Measurements from ENCODE around the gene OR4D2.

OR4D2 gene

DNA sequence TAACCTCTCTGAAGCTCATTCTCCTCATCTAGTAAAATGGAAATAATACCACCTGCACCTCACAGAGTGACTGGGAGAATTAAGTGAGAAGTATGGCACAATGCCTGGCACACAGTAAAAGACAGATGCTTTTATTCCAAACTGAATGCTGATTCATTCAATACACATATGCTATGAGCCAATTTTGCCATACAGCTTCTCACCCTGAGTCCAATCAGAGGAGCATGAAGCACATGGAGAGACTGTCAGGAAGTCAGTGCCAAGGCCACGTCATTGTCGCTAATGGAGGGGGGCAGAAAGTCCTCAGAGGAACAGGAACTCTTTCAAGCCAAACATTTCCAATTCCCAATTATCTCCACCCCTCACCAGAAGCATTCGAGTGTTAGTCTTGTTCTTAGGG lies 40.7 kb downstream of the OR4D2 start:
- DNase-seq (ENCODE audit: low read depth in 2 of 3, low spot score in 1 of 3) = no peak

DNA sequence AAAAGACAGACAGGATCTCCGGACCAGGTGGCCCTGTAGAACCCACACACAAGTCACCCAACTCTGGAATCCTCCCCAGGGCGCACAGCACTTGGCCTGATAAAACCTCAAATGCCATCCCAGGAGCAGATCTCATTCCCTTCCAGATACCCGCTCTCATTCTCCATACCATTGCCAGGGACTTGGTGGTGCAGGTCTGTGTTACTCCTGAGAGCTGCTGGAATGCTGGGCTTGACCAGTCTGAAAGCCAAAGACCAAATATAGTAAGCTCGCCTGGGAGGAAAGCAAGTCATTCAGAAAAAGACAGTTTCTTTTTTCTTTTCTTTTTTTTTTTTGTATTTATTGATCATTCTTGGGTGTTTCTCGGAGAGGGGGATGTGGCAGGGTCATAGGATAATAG lies 41.6 kb downstream of the OR4D2 start:
- DNase-seq (ENCODE audit: low read depth in 2 of 3, low spot score in 1 of 3) = no peak

DNA sequence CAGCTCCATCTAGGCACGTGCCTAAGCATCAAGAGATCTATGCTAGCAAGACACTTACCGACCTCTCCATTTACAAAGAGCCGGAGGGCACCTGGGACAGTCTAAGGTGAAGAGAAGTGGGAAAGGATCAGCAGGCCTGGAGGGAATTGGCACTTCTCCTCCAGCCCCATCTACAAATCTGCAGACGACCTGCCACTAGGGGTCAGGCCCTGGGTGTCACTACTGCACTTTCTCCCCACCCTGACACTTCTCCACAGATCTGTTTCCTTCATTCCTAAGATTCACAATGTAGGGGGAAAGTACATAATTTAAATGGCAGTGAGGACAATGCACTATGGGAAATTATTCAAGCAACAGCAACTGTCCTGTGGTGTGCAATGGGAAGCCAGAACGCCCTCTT lies 44.1 kb downstream of the OR4D2 start:
- no peak for DNase-seq (ENCODE audit: low read depth in 2 of 3, low spot score in 1 of 3)

DNA sequence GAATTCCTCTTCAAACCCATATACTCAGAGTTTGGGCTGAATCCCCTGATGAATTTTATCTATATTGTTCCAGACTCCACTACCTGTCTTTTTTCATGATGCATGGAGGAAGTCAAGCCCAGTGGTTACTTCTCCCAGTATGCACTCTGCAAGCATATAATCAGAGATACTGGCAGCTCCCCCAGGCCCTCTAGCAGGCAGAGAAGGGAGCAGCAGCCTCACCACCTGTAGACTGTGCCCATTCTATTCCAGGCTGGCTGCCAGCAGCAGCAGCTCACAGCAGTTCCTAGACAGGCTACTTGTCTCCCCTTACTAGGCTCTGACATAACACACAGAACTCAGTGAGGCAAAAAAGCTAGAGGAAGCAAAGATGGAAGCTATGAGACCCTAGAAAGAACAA lies 48.9 kb downstream of the OR4D2 start:
- DNase-seq (ENCODE audit: low read depth in 2 of 3, low spot score in 1 of 3) = no peak

DNA sequence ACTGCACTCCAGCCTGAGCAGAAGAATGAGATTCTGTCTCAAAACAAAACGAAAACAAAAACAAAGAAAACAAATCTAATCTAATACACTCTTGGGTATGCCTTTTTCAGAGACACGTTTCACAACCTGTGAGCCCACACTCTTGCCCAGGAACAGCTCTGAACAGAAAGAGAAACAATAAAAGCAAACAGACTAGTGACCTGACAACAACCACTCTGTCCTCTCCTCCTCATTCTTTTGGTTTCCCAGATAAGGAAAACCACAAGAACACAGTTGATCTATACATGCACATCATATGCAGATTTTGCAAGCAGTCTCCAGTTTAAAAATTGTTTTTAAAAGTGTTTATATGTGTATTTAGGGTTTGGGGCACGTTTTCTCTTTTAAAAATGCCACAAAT lies 51.0 kb downstream of the OR4D2 start:
- DNase-seq (ENCODE audit: low read depth in 2 of 3, low spot score in 1 of 3) = no peak

DNA sequence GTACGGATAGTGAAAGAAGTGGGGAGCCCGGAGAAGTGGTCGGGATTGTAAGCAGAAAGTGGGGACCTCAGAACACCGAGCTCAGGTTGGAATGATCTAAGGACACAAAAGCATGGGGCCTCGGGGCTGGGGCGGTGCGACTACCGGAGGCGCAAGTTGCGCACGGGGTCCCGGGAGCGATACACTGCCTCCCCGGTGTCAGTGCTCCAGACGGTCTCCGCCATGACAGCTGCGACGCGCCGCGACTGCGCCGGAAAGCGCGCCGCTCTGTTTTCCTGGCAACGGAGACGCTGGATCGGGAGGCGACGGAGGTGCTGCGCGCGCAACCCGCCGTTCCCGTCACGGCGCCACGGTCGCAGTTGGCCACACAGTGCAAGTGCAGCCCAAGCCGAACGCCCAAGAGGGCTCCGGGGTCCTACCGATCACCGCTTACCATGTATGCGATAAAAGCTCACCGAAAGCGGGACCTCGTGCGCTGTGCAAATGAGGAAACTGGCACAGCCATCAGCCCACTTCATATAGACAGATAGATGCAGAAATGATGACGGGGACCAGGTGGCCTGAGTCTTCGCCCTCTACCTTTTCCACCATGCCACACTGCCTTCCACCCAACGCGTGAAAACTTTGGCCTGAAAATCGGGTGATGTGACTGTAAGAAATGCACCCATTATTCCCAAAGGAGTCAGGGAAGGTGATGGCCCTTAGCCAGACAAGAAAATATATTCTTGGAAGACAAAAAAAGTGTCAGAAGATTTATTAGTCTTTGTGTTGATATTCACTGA lies 52.4 kb downstream of the OR4D2 start, which contains the start of gene MKS1:
MKS1 (minus strand) TSS at position 249 of the 782 bp plus-strand sequence; CDS start at position 224, 25 bp downstream.
- peak; percentile 88 to 94 (median 94) for DNase-seq (ENCODE audit: low read depth in 2 of 3, low spot score in 1 of 3)

DNA sequence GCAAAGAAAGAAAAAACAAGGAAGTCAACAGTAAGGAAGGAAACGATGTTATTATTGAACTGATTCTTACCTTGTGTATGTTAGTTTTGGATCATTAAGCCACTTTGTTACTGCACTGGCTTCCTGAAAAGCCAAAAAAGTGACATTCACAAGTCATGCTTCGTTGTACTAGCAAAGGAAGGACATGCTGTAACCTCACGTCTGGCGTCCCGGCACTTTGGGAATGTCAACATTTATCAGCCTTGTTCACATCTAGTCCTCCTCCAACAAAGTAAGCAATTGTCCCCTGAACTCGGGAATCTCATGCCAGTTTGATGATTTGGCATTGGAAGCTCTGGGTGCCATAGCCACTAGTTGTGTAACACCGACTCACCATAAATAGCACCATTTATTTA lies 53.0 kb downstream of the OR4D2 start:
- no peak for DNase-seq (ENCODE audit: low read depth in 2 of 3, low spot score in 1 of 3)
